A673 (cell line): Measurements from ENCODE around the gene HK1. TPM values are rescaled to one million over a fixed set of nuclear protein-coding genes. Genes with fewer than 3 reads are reported as not detected.

Source experiments
- BruUV-seq: library from RNA; stranded (reverse); fragments of 400-500 nt; replicated peaks from 2 replicates; lab custom pipeline; 2021; lab: Mats Ljungman, UMichigan
- CTCF ChIA-PET: fragments of 300-600 bp; sonication (Branson Sonifier 250); formaldehyde crosslinking; loops from one replicate; lab custom pipeline; 2022; ENCODE audit warnings: antibody characterized with exemption; lab: Charles Lee
- POLR2A ChIA-PET: fragments of 300-600 bp; sonication (Branson Sonifier 250); formaldehyde crosslinking; loops from one replicate; lab custom pipeline; 2022; ENCODE audit warnings: antibody characterized with exemption; ENCODE audit not compliant: low non-redundant PET; lab: Charles Lee
- DNase-seq: peaks from one replicate; pipeline ENCODE4 v3.0.0-alpha.2; 2015; ENCODE audit warnings: low spot score
- H3K27ac ChIP-seq: fragments of 200-600 bp; sonication (generic); 2 replicates; pipeline ENCODE4 v1.5.1; 2016; ENCODE audit warnings: mixed run types, low read depth, mild to moderate bottlenecking, mixed read lengths, antibody characterized with exemption, low read length; ENCODE audit not compliant: poor library complexity, severe bottlenecking
- H3K27me3 ChIP-seq: fragments of 200-600 bp; sonication (generic); replicated peaks from 2 replicates; pipeline ENCODE4 v1.6.1; 2017; ENCODE audit warnings: mixed run types, low read depth, mild to moderate bottlenecking, mixed read lengths, antibody characterized with exemption, low read length; ENCODE audit not compliant: insufficient read depth, poor library complexity
- H3K36me3 ChIP-seq: fragments of 200-600 bp; sonication (generic); 2 replicates; pipeline ENCODE4 v1.6.1; 2016; ENCODE audit warnings: mixed run types, mild to moderate bottlenecking, mixed read lengths, antibody characterized with exemption, low read length; ENCODE audit not compliant: insufficient read depth, poor library complexity, severe bottlenecking
- H3K4me1 ChIP-seq: fragments of 200-600 bp; sonication (generic); 2 replicates; pipeline ENCODE4 v1.6.1; 2017; ENCODE audit warnings: mixed run types, mild to moderate bottlenecking, mixed read lengths, antibody characterized with exemption, low read length; ENCODE audit not compliant: insufficient read depth, poor library complexity, severe bottlenecking
- H3K4me3 ChIP-seq: fragments of 200-600 bp; sonication (generic); 2 replicates; pipeline ENCODE4 v1.5.1; 2016; ENCODE audit warnings: low read depth, mixed run types, mild to moderate bottlenecking, mixed read lengths, low read length; ENCODE audit not compliant: poor library complexity, severe bottlenecking
- H3K9me3 ChIP-seq: fragments of 200-600 bp; sonication (generic); 2 replicates; pipeline ENCODE4 v1.6.1; 2016; ENCODE audit warnings: mixed run types, low read depth, mild to moderate bottlenecking, mixed read lengths, antibody characterized with exemption, low read length; ENCODE audit not compliant: poor library complexity, severe bottlenecking
- EZH2 ChIP-seq: fragments of 200-600 bp; sonication (generic); IDR thresholded peaks from 2 replicates; pipeline ENCODE4 v1.6.1; 2017; ENCODE audit warnings: borderline replicate concordance, low read depth, mild to moderate bottlenecking, mixed read lengths, antibody characterized with exemption, low read length; ENCODE audit not compliant: poor library complexity, severe bottlenecking
- intact Hi-C: fragments of 100-400 bp; cut with micrococcal nuclease; formaldehyde crosslinking; loops from one replicate; pipeline ENCODE4 v1.10.0; 2022; ENCODE audit not compliant: unreplicated experiment
- total RNA-seq: library from RNA; stranded (reverse); gene quantifications from 2 replicates; pipeline ENCODE4 v1.2.3, GENCODE V29; 2021
- TF ChIP-seq, protein P1 (sequence below): fragments of 300-800, 200-600 bp; sonication (generic); conservative IDR thresholded peaks from 2 replicates; pipeline ENCODE4 v1.5.1; 2017; ENCODE audit warnings: low read depth, mild to moderate bottlenecking, antibody characterized with exemption, low read length, moderate library complexity, mixed read lengths

HK1 gene
- total RNA-seq, 1 experiment from 2014 or later = 107 TPM

DNA sequence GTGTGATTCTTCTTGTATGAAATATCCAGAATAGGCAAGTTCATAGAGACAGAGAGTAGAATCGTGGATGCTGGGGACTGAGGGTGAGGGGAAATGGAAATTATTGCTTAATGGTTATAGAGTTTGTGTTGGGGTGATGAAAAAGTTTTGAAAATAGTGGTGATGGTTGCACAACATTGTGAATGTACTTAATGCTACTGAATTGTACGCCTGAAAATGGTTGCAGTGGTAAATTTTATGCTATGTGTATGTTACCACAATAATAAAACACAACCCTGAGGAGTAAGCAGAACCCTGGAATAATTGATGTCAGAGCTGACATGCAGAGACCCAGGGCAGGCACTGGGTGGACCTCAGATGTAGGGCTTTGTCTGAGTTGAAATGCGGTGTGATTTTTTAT lies 80.9 kb downstream of the HK1 start:
- POLR2A ChIA-PET = no interaction called here
- intact Hi-C loops = no loop called here

DNA sequence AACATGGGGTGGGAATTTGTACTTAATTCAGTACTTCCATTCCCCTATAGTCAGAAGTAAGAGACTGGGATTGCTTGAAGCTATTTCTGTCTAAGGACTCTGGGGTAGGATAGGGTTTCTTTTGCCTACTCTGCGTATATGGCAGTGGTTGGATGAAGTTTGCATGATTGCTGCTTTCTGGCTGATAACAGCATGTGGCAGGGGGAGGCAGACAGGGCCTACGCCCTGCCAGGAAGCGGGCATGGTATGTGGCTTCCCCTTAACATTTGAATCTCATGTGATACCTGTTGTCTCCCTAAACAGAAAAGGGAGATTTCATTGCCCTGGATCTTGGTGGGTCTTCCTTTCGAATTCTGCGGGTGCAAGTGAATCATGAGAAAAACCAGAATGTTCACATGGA lies 81.3 kb downstream of the HK1 start:
- no TSS peak for BruUV-seq
- no peak overlapping the region for H3K27ac ChIP-seq
- CTCF ChIA-PET = no interaction called here
- TF ChIP-seq, protein P1, sequence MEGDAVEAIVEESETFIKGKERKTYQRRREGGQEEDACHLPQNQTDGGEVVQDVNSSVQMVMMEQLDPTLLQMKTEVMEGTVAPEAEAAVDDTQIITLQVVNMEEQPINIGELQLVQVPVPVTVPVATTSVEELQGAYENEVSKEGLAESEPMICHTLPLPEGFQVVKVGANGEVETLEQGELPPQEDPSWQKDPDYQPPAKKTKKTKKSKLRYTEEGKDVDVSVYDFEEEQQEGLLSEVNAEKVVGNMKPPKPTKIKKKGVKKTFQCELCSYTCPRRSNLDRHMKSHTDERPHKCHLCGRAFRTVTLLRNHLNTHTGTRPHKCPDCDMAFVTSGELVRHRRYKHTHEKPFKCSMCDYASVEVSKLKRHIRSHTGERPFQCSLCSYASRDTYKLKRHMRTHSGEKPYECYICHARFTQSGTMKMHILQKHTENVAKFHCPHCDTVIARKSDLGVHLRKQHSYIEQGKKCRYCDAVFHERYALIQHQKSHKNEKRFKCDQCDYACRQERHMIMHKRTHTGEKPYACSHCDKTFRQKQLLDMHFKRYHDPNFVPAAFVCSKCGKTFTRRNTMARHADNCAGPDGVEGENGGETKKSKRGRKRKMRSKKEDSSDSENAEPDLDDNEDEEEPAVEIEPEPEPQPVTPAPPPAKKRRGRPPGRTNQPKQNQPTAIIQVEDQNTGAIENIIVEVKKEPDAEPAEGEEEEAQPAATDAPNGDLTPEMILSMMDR = no peak
- TF ChIP-seq EZH2 = no peak
- no peak overlapping the region for H3K4me3 ChIP-seq
- H3K27me3 ChIP-seq = no peaks in the 10 kb centered on the region
- intact Hi-C loops = no loop called here
- H3K9me3 ChIP-seq = no peaks in the 10 kb centered on the region
- H3K36me3 ChIP-seq = peaks cover under 1% of the 10 kb centered on the region
- POLR2A ChIA-PET = no interaction called here
- no peaks in the 10 kb centered on the region for H3K4me1 ChIP-seq
- no peak for DNase-seq

More for the DNA sequence above, 80.9 kb downstream of the HK1 start:
- no peak overlapping the region for H3K27ac ChIP-seq
- no peaks in the 10 kb centered on the region for H3K36me3 ChIP-seq
- CTCF ChIA-PET = no interaction called here
- H3K27me3 ChIP-seq = no peaks in the 10 kb centered on the region
- H3K4me1 ChIP-seq = no peaks in the 10 kb centered on the region
- H3K9me3 ChIP-seq = no peaks in the 10 kb centered on the region
- H3K4me3 ChIP-seq = no peak overlapping the region
- TF ChIP-seq, protein P1 = no peak
- TF ChIP-seq EZH2 = no peak
- no peak for DNase-seq
- no TSS peak for BruUV-seq

DNA sequence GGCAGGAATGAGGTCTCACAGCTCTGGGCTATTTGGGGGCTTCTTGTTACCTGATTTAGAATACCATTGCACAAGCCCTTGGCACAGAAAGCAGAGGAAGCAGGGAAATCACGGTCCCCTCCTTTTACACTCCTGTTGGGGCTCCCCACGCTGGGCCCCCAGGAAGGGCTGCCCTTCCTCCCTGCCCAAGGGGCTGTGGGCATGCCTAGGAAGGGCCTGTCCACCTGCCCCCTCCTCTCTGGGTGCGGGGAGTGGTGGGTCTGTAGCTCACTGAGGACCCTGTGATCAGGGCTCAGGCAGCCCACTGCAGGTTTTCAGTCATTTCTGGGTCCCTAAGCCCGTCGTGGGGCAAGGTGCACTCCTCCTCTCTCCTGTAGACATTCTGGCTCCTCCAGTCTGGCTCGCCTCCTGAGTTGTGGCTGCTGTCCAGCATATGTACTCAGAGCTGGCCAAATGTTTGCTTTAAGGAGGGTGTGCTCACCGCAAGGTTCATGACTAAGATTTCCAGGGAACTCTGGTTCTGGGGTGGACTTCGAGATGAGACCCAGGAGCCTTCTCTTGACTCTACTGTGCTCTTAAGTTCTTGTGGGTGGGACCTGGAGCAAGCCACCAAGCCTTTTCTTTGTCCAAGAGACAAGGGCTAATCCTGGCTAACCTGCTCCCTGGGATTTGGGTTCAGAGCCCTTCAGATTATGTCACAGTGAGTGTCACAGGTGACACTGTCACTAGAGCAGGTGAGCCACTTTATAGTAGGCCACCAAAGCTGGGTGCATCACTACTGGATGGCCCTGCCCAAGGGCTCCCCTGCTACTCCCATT lies 82.4 kb downstream of the HK1 start:
- TF ChIP-seq, protein P1 = no peak
- no peak for TF ChIP-seq EZH2
- no TSS peak for BruUV-seq
- no peak overlapping the region for H3K27ac ChIP-seq
- H3K9me3 ChIP-seq = no peaks in the 10 kb centered on the region
- DNase-seq = no peak
- POLR2A ChIA-PET = no interaction called here
- CTCF ChIA-PET = no interaction called here
- intact Hi-C loops = no loop called here
- H3K4me1 ChIP-seq = no peaks in the 10 kb centered on the region
- no peak overlapping the region for H3K4me3 ChIP-seq
- H3K27me3 ChIP-seq = no peaks in the 10 kb centered on the region
- peaks cover 5% of the 10 kb centered on the region for H3K36me3 ChIP-seq
